ENCODE results near the gene AFAP1.

The AFAP1 gene

DNA sequence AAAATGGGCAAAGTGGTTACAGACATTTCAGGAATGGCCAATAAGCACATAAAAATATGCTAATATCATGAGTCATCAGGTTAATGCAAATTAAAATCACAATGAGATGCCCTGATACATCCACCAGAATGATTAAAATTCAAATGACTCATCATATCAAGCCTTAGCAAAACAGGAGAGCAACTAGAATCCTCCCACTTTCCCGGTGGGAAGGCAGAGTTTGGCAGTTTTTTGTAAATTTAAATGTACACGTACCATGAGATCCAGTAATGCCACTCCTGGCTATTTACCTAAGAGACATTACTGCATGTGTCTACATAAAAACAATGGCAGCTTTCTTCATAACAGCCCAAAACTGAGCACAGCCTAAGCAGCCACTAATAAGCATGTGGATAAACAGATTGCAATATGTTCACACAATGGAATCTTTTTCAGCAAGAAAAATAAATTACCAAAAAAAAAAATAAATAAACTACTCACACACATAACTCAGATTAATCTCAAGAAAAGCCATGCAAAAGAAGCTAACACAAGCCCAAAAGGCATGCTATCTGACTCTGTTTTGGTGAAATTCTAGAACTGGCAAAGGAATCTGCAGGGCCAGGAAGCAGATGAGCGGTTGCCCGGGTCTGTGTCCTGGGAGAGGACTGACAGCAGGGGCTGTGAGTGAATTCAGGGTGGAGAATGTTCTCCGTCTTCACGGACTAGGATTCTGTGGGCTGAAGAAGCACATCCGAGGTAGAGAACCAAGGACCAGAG lies 48.8 kb downstream of the AFAP1 start:
- DNase-seq = no peak

DNA sequence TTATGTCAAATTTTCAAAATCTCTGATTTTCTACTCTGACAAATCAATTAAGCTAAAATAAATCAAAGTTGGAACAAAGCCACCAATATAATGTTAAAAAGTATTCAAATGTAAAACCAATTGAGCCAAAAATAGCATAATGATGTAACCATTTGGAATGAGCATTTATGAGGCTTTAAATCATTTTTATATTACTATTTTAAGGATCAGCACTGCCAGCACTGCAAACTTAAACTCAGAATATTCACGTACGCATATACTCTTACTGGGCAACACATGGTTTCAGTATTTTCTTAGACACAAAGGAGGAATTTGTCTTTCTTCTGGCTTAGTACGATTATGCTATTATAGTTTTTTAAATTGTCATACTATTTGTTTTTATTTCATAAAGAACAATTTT lies 52.2 kb downstream of the AFAP1 start:
- DNase-seq = no peak

DNA sequence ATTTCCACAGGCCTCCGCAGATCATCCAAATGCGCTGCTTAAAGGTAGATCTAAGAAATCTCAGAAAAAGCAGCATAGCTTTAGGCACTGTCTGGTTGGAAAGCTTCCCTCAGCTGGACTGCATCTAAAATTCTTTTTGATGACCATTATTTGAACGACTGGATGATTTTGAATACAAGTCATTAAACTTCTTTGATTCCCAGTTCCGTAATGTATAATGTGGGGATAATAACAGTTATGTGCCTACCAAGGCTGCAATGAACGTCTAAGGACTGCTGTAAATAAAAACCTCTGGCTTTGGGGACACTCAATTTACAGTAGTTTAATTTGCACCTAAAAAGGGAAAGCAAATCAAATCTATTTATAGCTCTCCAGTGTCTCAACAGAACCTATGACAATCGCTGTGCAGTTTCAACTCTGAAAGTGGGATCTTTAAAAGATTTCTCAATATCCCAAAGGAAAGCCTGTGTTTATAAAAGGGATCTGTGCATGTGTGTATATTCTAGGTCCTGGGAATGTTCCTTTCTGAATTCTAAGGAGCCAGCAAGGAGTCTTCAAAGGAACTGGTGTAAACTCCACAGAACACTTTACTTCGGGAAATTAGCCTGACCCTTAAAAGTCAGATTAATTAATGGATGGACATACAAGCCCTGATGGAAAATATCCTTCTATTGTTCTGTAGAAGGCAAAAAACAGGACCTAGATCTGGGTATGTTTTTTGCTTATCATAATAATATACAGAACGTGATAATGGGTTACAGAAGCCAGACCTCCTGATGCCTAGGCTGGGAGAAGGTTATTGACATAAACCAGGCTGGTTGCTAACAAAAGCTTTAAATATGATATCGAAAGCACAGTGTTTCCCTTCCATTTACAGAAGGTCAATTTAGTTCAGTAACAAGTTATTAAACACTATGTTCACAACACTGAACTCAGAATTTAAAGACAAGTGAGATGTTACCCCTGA lies 53.4 kb downstream of the AFAP1 start:
- no peak for DNase-seq

DNA sequence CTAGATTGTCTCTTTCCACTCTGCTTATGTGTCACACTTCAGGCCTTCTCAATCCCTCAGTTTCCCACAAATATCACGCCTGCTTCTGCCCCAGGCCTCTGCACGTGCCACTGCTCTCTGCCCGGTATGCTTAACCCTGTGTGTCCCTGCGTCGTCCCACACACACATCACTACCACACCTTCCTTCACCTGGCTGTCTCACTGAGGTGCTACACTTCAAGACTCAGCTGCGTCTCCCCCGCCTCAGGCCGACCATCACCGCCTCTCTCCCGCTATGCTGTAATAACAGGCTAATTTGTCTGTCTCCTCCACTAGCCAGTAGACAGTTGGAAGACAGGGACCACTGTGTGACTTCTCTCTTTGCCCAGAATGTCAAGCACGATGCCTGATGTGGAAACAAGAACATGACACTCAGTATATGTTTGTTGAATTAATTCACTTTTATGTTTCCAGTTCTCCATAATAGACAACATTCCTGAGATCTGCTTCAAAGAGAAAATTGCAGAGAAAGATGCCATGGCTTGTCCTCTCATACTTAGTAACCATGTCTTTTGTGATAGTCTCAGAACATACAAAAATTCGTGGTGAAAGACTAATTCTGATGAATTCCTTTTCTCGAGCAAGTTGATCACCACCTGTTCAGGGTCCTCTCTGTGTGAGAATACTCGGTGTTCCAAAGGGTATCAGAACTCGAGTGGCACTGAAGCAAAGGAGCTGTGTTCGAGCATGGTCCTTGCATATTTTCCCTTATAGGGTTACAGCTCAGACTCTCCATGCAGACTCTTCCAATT lies 54.2 kb downstream of the AFAP1 start:
- DNase-seq = no peak

DNA sequence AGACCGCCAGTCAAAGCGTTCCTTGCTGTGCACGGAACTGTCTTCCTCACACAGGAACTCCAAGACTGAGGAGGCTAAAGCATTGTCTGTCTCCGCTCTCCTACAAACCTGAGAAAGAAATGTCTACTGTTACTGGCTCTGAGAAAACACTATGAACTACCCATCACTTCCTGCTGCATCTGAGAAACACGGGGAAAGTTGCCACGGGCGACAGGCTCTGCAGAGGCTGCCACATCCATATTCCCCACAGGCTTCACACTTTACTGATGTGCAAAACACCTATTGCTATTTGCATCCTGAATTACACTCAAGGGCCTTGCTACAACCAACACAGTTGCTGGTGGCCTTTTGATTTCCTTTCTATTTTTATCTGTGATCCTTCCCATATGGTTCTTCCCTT lies 59.0 kb downstream of the AFAP1 start:
- DNase-seq = no peak

DNA sequence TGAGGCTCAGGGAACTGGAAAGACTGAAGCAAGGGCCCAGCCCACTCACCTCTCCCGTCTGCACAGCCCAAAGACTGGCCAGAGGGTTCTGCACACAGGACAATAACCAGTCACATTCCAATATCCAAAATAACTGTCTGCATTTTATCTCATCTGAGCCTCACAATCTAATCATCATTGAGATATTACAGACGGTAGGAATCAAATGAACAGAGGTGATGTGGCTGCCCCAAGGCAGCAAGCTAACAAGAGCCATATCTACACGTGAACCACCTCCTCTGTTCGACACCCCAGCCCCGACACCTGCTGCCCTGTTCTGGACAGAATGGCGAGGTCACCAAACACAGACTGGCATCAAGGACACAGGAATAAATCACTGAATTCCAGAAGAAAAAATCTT lies 60.5 kb downstream of the AFAP1 start:
- DNase-seq = no peak

DNA sequence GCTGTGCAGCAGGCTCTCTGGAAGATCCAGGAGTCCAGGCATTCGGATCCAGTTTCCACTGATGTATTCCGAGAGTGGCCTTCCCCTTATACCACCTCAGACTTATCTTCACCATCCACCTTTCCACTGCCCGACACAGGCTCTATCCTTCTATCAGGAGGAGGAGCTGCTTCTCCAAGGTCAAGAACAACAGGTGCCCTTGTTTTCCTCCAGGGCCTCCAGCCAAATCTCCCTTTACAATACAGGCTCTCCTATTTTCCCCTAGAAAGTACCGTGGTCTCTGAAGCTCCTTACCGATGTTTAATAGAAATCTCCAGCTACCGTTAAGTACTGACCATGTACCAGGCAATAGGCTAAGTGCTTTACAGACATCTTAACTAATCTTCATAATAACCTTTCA lies 61.3 kb downstream of the AFAP1 start:
- DNase-seq = no peak

DNA sequence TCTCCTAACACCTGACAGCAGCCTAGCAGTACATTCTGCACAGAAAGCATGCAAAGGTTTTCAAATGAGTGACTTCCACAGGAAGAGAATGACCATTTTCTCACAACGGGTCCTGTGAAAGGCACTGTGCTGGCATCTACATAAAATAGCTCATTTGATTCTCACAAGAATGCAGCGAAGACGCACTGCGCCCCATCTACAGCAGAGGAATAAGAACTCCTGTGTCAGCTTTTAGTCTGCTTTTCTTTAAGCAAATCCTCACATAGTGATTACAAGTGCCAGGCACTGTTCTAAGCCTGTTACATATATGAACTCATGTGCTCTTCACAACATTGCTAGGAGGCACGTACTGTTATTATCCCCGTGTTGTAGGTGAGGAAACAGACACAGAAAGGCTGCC lies 62.5 kb downstream of the AFAP1 start:
- no peak for DNase-seq

DNA sequence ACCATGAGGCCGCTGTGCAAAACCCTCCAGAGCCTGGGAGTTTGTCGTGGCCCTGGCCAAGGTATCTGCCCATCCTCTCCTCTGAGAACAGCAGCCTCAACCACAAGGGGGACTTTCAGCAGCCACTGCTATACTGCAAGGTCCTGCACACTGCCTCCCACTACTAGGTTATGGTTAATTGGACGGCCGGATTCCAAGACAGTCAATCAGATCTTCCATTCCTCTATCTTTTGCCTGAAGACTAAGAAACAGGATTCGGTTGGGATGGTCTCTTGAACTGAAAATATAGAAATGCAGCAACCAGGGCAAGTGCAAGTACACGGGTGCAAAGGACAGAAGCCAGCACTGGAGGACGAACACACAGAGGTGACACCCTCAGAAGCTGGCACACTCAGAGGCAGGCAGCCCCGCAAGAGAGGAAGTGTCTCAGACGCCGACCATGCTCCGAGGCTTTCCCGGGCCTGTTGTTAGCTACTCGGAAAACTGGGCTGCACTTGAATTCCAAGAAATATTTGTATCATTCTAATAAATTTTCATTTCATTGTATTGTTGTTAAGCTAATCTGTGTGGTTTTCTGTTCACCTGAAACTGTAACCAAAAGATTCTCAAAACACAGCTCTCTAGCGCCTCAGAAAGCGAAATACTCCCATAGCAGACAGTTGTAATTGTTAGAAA lies 63.3 kb downstream of the AFAP1 start:
- DNase-seq = no peak

DNA sequence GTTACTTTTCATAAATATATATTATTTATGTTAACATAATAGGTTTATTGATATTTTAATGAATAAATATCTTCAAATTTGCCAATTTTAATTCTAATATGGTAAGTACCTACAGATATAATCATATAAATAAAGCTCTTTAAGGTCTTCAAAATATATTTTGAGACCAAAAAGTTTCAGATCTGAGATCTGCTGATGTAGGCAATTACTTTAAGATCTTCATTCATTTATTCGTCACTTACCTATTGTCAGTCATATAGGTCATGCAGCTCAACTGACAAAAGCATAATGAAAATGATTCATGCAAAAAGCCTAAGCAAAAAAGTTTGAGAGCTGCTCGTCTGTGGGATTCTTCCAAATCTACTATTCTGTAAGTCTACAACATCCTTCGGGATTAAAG lies 64.8 kb downstream of the AFAP1 start:
- DNase-seq = no peak

DNA sequence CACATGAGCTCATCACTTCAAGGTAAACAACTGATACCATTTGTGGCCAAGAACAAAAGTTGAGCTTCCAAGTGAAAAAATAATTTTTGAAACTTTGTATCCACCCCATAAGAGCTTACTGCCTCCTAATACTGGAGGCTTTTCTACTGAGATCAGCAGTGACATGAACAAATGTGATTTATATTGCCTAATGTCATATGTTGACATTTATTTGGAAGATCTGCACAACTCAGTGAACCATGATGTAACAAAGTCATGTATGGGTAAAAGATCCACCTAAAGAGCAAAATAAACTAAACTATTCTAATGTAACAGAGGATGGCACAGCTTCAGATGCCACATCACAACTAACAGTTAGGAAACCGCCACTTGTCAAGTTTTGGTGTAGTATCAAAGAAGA lies 65.8 kb downstream of the AFAP1 start:
- no peak for DNase-seq

DNA sequence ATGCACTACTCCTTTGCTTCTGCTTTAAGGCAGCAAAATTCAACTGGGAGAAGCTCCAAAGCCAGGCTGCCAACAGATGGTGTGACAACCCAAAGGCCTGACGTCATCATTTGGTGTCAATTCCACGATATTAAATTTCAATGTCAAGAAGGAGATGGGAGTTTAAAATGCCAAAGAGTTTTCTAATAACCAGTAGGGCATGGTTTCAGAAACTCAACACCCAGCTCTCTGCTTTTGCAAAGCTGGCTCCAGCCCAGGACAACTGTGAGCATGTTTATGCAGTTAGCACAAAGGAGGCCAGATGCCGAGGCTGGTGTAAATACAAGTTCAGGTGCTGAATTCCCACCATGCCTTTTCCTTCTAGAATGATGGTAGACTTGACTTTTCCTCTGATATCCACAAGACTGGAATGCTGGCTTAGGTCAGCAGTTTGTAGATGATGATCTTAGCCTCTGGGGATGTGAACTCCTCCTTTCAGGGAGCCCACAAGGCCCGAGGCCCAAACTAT lies 67.3 kb downstream of the AFAP1 start:
- no peak for DNase-seq

DNA sequence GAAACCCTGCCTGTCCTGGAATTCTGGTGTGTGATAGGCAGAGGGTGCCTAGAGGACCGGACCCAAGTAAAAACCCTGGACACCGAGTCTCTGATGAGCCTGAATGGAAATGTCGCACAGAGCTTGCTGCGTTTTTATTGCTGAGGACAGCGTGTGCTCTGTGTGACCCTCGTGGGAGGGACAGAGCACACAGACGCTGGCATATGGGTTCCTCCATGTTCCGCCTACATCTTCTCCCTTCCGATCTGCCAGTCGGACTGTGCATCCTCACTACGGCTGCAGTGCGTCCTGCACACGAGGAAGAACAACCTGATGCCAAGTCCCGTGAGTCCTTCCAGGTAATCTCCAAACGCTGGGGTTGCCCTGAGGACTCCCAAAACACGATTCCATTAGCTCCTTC lies 68.3 kb downstream of the AFAP1 start:
- DNase-seq = no peak

DNA sequence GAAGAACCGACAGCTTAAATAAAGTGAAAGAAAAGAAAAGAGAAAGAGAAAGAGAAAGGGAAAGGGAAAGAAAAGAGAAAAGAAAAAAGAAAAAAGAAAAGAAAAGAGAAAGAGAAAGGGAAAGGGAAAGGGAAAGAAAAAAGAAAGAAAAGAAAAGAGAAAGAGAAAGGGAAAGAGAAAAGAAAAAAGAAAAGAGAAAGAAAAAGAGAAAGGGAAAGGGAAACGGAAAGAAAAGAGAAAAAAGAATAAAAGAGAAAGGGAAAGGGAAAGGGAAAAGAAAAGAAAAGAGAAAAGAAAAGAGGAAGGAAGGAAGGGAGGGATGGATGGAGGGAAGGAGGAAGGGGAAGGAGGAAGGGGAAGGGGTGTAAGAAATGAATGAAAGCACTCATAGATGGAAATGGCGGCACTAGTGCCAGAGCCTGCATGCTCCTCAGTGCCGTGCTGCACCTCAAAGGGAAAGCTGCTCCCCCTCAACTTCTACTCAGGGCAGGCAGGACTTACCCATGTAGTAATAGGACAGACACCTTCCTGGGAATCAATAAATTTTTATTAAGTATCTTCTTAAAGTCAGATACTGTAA lies 70.7 kb downstream of the AFAP1 start:
- DNase-seq = no peak

DNA sequence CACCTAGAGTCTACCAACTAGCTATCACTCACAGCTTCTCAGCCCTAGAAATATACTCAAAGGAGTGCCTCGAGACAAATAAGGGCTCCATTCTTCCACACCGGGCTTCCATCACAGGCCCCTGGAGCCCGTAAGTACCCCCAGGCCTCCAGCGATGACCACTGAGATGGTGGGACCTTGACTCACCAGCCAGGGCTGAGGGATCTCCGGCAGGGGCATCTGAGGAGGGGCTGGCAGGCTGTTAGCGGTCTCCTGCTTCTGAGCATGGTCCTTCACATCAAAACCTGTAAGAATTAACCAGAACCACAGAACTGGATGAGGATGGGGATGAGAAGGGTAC lies 71.3 kb downstream of the AFAP1 start:
- DNase-seq = no peak

DNA sequence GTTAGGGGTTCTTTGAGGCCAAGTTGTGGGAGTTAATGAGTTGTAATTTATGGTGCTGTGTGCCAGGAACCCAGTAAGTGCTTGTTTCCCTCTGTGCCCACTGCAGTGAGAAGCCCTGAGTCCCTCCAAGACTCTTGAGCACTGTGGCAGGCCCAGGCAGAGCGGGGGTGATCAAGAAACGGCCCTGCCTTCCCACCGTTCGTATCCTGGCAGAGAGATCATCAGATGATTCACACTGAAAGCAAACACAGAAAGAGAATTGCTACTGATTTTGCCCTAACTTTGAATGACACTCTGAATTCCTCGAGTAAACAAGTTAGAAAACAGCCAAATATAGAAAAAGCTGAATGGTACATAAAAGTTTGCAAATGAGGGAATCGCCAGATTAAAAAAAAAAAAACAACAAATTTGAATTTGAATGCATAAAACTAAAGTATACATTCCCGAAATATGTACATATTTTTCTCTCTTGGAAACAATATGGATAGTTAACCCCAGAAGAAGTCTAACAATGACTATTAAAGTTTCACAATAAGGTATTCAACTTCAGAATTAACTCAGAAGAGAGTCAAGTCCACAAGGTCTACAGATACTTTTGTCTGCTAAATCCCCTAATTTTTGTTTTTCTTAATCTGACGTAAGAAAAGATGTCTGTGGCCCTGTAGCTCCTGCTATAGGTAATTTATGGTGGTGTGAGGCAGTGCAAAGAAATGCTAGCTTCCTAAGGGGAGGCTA lies 71.8 kb downstream of the AFAP1 start:
- no peak for DNase-seq

DNA sequence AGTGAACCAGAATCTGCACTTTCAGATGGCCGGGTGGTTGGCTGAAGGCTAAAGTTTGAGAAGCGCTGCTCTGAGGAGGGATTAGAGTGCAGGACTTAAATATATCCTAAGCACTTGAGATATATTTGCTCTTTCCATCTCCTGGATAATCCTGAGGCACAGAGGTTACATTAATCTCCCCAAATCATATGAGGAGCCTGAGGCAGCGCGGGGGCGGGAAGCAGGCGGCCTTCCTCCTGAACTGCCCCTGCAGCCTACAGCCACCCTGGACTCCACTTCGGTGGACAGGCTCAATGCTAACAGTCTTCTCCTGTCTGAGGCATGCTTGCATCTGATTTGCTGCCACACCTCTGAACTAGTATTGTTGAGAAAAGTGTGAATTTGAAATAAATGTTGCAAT lies 72.5 kb downstream of the AFAP1 start:
- no peak for DNase-seq

DNA sequence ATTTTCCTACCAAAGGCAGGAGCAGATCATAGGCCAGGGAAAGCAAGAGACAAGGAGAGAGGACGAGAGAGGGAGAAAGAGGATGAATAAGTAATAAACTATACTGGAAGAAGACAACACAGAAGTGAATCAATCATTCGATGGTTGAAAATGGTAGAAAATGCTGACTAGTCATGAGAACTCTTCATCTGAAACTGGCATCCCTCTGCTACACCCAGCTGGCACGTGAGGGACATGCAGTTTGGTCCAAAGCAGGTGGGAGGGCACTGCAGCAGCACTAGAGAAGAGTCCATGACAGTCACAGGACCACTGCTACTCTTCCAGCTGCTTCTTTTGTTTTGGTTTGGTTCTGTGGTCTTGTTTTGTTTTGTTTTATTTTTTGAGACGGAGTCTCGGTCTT lies 74.1 kb downstream of the AFAP1 start:
- no peak for DNase-seq

DNA sequence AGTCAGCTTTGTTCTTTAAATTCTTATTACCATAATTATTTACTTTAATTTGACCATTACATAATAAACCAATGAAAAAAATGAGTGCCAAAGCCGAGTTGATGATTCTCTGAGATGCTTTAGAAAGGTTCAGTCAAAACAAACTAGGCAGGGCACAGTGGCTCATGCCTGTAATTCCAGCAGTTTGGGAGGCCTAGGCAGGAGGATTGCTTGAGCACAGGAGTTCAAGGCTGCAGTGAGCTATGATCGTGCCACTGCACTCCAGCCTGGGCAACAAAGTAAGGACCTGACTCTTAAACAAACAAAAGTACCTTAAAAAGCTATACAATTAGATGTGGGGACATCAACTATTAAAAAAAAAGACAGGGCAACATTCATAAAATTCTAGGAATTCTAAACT lies 75.0 kb downstream of the AFAP1 start:
- DNase-seq = no peak

DNA sequence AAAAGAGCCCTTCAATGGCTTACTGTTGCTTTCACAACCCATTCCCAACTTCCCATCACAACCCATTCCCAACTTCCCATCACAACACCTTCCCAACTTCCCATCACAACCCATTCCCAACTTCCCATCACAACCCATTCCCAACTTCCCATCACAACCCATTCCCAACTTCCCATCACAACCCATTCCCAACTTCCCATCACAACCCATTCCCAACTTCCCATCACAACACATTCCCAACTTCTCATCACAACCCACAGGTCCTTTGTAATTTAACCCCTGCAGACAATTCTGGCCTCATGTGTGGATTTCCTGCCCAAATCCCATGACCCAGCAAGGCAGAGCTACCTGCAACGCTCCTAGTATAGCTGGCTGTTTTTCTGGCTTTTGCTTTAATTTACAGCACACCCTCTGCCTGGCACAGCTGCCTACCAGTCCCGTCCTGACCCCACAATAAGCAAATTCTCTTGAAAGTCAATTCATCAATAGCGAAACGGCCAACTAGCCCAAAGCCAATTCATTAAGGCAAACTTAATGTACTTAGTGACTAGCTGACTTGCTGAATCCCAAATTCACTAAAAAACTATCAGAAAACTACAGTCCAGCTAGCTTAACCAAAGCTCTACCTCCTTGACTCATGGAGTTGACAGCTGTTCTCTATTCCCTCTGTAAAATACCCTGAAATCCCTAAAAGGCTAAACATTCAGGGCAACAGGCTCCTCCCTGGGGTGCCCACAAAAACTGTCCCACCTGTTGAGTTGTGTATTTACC lies 75.6 kb downstream of the AFAP1 start:
- DNase-seq = no peak
